Psoas muscle (tissue), 8 donors: ENCODE measurements around the gene SMYD3. TPM values are rescaled to one million over a fixed set of nuclear protein-coding genes. Genes with fewer than 3 reads are reported as not detected.

Source experiments
- ATAC-seq, 4 donors: fragments of 200-7000 bp; cut with Tn5 transposase; one replicate each; pipeline ENCODE4 v1.9.1; 2020; ENCODE audit warnings: moderate library complexity in 3 of 4, mild to moderate bottlenecking in 2 of 4
- DNase-seq, 2 donors: peaks; one replicate each; pipeline ENCODE4 v3.0.0-alpha.2; 2020
- H3K27ac ChIP-seq: fragments of 200-600 bp; one replicate; pipeline ENCODE4 v1.8.0; 2022
- H3K27me3 ChIP-seq, 3 donors: fragments of 200-600 bp in 1 of 3; one replicate each; pipeline versions ENCODE4 v1.6.1 to v1.8.0; 2013 to 2022; ENCODE audit warnings: low read length in 2 of 3, mild to moderate bottlenecking in 2 of 3, moderate library complexity in 1 of 3; ENCODE audit not compliant: insufficient read depth in 3 of 3
- H3K36me3 ChIP-seq, 2 donors: fragments of 200-600 bp in 1 of 2; one replicate each; pipeline versions ENCODE4 v1.6.1 to v1.8.0; 2013 to 2022; ENCODE audit warnings: low read depth in 1 of 2, mild to moderate bottlenecking in 1 of 2, moderate library complexity in 1 of 2; ENCODE audit not compliant: insufficient read depth in 1 of 2
- H3K4me1 ChIP-seq: fragments of 200-600 bp; one replicate; pipeline ENCODE4 v1.8.0; 2022
- H3K4me3 ChIP-seq: fragments of 200-600 bp; one replicate; pipeline ENCODE4 v1.8.0; 2022; ENCODE audit warnings: mild to moderate bottlenecking
- H3K9me3 ChIP-seq: fragments of 200-600 bp; one replicate; pipeline ENCODE4 v1.8.0; 2022
- CTCF ChIP-seq: fragments of 200-600 bp; IDR thresholded peaks from one replicate; pipeline ENCODE4 v1.8.0; 2022; ENCODE audit warnings: antibody characterized with exemption
- WGBS, 3 donors: extraction: QIAGEN DNeasy Blood & Tissue Kit; methylation state at CpG; one replicate each; pipeline versions ENCODE4 v1.1.6 to v1.1.7; 2013; 5-methylcytosine and 5-hydroxymethylcytosine counted together
- intact Hi-C, 2 donors: fragments of 100-400 bp; cut with DNase I; formaldehyde crosslinking; loops; one replicate each; pipeline versions ENCODE4 v1.11.0 to v1.14.2; 2022
- polyA plus RNA-seq, 3 donors: library from polyadenylated mRNA; stranded (reverse); fragments of 200-250 nt; gene quantifications; one replicate each; pipeline ENCODE4 v1.2.3, GENCODE V29; 2013
- total RNA-seq, 4 donors: library from RNA; stranded (reverse); fragmentation: NEBNext Ultra II Directional in 2 of 4; extraction: Animal tissue kit (Norgen Biotek cat#: 25700) in 2 of 4; gene quantifications; one replicate each; pipeline versions ENCODE4 v1.2.1 to v1.2.4, GENCODE V29; 2021 to 2023
- donor health status: healthy with polysubstance abuse.
- donor health status: DM: no; HTN: no; CAD: no; lungs with moderate emphysema.
- donor health status: Bipolar disorder and iron deficiency.
- donor health status: healthy.
- donor health status: DM: yes; HTN: yes; CAD: no.
- donor health status: DM: no; HTN: no; CAD: no.
- donor health status: DM: no; HTN: no; CAD: no.
- donor health status: DM: yes; HTN: yes; CAD: no.

Gene SMYD3
- total and polyA plus RNA-seq, 7 donors: 2.9 to 6.4 (median 4.9) TPM

DNA sequence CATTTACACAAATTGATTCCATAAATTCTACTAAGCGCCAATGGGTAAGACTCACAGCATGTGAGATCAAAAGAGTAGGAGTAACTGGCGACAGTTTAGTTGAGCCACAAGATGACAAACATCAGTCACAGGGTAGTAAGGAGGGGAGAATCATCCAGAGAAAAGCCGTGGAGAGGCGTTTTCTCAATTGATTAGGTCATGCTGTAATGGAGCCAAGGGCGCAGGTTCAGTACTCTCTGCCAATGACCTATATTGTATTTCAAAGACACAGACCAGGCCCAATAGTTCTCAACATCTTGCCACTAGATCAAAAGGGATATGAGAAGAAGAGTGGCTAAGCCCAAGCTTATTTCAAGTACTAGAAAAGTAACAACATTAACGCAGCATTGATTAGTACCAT lies 467.5 kb downstream of the SMYD3 start:
- no peak for TF ChIP-seq CTCF
- DNase-seq: no peak
- no peak for ATAC-seq
- 57 to 66% (median 58%) methylated on average over 6 of the region's 6 CpGs for WGBS, 3 donors
- intact Hi-C loops: no loop called here
- H3K4me1 ChIP-seq: no peaks in the 10 kb centered on the region
- no peaks in the 10 kb centered on the region for H3K27me3 ChIP-seq
- H3K4me3 ChIP-seq: no peak overlapping the region
- H3K9me3 ChIP-seq: no peaks in the 10 kb centered on the region
- no peak overlapping the region for H3K27ac ChIP-seq
- no peaks in the 10 kb centered on the region for H3K36me3 ChIP-seq

DNA sequence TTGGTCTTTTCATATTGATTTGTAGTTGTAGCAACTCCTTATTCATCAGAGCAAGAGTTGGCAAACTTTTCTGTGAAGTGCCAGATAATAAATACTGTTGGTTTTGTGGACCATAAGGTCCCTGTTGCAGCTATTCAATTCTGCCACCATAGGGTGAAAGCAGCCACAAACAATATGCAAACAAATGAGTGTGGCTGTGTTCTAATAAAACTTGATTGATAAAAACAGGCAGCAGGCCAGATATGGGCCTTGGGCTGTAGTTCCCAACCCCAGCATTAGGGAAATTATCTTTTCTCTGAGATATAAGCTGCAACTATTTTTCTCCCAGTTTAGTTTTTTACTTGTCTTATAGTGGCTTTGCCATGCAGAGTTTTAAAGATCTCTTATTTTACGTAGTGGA lies 469.2 kb downstream of the SMYD3 start:
- DNase-seq (no peak), ATAC-seq (no peak)
- Histone ChIP-seq H3K4me1 (no peaks in the 10 kb centered on the region), H3K9me3 (no peaks in the 10 kb centered on the region), H3K4me3 (no peak overlapping the region), H3K36me3 (no peaks in the 10 kb centered on the region), H3K27me3 (no peaks in the 10 kb centered on the region), H3K27ac (no peak overlapping the region)
- intact Hi-C loops: no loop called here
- no peak for TF ChIP-seq CTCF
- 85 to 89% (median 86%) methylated on average over 1 of the region's 1 CpG for WGBS, 3 donors

- no peaks in the 10 kb centered on the region for H3K9me3 ChIP-seq
- 86 to 96% (median 91%) methylated on average over 1 of the region's 1 CpG for WGBS, 3 donors
- no peaks in the 10 kb centered on the region for H3K27me3 ChIP-seq
- DNase-seq (no peak), ATAC-seq (no peak)
- intact Hi-C loops: no loop called here
- H3K4me1 ChIP-seq: no peaks in the 10 kb centered on the region
- no peak overlapping the region for H3K27ac ChIP-seq
- no peaks in the 10 kb centered on the region for H3K36me3 ChIP-seq
- no peak for TF ChIP-seq CTCF
- no peak overlapping the region for H3K4me3 ChIP-seq
Observed at GRCh38 chr1:246036175-246036574, 470.9 kb downstream of the SMYD3 start.

DNA sequence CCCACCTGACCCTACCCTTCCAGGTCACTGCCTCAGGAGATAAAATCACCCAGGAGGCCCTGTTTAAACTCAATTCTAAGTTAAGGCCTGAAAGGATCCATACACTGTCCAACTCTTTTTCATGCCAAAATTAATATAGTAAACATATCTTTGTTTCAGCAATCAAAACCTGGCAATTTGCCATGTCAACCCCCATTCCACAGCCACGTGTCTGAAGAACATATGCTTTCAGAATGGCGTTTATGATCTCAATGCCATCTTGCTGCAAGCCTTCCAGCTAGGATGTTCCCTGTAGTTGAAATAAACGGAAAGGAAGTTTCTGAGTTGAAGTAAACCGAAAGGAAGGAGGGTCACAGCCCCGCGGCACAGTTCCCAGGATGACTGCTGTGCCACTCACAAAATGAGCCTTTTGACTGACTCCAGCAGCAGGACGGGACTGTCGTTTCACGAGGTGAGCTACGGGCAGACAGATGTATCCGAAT lies 472.0 kb downstream of the SMYD3 start:
- no peaks in the 10 kb centered on the region for H3K36me3 ChIP-seq
- 53% methylated on average over 11 of the region's 11 CpGs for WGBS, 3 donors
- H3K4me1 ChIP-seq: no peaks in the 10 kb centered on the region
- no peaks in the 10 kb centered on the region for H3K9me3 ChIP-seq
- intact Hi-C loops: no loop called here
- no peaks in the 10 kb centered on the region for H3K27me3 ChIP-seq
- no peak for DNase-seq
- no peak overlapping the region for H3K27ac ChIP-seq
- no peak overlapping the region for H3K4me3 ChIP-seq
- no peak for ATAC-seq
- no peak for TF ChIP-seq CTCF

DNA sequence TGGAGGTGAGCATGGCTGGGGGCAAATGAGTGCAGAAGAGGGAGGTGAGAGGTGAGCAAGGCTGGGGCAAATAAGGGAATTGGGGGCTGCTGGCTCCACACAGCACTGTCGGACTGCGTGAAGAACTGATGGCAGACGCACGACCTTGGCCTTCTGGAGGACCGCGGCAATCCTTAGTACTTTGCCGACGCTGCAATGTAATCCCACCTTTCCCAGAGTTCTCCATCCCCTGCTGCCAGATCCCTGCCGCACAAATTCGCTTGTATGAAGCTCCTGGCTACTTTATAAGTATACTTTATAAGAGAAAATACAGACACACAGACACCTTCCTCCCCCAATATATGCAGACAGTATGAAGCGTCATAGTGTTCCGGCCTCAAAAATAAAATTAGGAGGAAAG lies 472.4 kb downstream of the SMYD3 start:
- H3K27me3 ChIP-seq: no peaks in the 10 kb centered on the region
- TF ChIP-seq CTCF: no peak
- no peak for ATAC-seq
- H3K27ac ChIP-seq: no peak overlapping the region
- DNase-seq: no peak
- no peaks in the 10 kb centered on the region for H3K4me1 ChIP-seq
- H3K9me3 ChIP-seq: no peaks in the 10 kb centered on the region
- no peaks in the 10 kb centered on the region for H3K36me3 ChIP-seq
- WGBS, 3 donors: 76 to 84% (median 84%) methylated on average over 12 of the region's 12 CpGs
- intact Hi-C loops: no loop called here
- H3K4me3 ChIP-seq: no peak overlapping the region
